Brain microvascular endothelial cell (primary cell): ENCODE measurements around the gene DNAJB1.

Source experiments
- DNase-seq: peaks from one replicate; pipeline ENCODE4 v3.0.0-alpha.2; 2020
- H3K27ac ChIP-seq: fragments of 250-450 bp; sonication (Bioruptor Pico); 2 replicates; pipeline ENCODE4 v1.5.1; 2020; ENCODE audit warnings: mild to moderate bottlenecking, moderate library complexity
- H3K27me3 ChIP-seq: fragments of 250-450 bp; sonication (Bioruptor Pico); replicated peaks from 2 replicates; pipeline ENCODE4 v1.5.1; 2020; ENCODE audit warnings: mild to moderate bottlenecking
- H3K36me3 ChIP-seq: fragments of 250-450 bp; sonication (Bioruptor Pico); replicated peaks from 2 replicates; pipeline ENCODE4 v1.5.1; 2020; ENCODE audit warnings: mild to moderate bottlenecking
- H3K4me3 ChIP-seq: 2 replicates; pipeline ENCODE4 v1.5.1; 2011; ENCODE audit warnings: low read depth, mild to moderate bottlenecking, control low read depth, low read length, moderate library complexity
- CTCF ChIP-seq: IDR thresholded peaks from 2 replicates; pipeline ENCODE4 v1.5.1; 2011; ENCODE audit warnings: low read depth, mild to moderate bottlenecking, moderate library complexity, low read length, control low read depth, inconsistent platforms; ENCODE audit errors: missing control alignments
- in situ Hi-C: cut with HindIII; loops from 2 replicates; pipeline ENCODE4 v1.10.0; 2017; ENCODE audit warnings: low sequenced_read_pairs, low pct_ligation_motif_present

Gene DNAJB1

GRCh38 chr19:14476327-14476672 is 41.9 kb downstream of the DNAJB1 start:
- Histone ChIP-seq H3K4me3 (no peak overlapping the region), H3K36me3 (peaks cover 27% of the 10 kb centered on the region), H3K27ac (no peak overlapping the region), H3K27me3 (no peaks in the 10 kb centered on the region)
- no peak for DNase-seq
- in situ Hi-C loops, result no loop called here
- TF ChIP-seq CTCF, result no peak

GRCh38 chr19:14475251-14476073 is 42.7 kb downstream of the DNAJB1 start, which contains the start of gene PTGER1:
Gene PTGER1, minus strand, starts transcription at chr19:14475354. Its CDS starts 1,034 bp downstream, at chr19:14474320.
- DNase-seq, result no peak
- in situ Hi-C loops, result no loop called here
- Histone ChIP-seq H3K27me3 (no peaks in the 10 kb centered on the region), H3K4me3 (no peak within 1 kb of the TSS), H3K36me3 (peaks cover 30% of the 10 kb centered on the region), H3K27ac (no peak within 1 kb of the TSS)
- TF ChIP-seq CTCF, result peak; percentile 53

GRCh38 chr19:14474827-14475226 is 43.4 kb downstream of the DNAJB1 start:
- no peak overlapping the region for H3K4me3 ChIP-seq
- H3K27ac ChIP-seq, result no peak overlapping the region
- DNase-seq, result no peak
- peaks cover 30% of the 10 kb centered on the region for H3K36me3 ChIP-seq
- no peak for TF ChIP-seq CTCF
- H3K27me3 ChIP-seq, result no peaks in the 10 kb centered on the region
- in situ Hi-C loops, result no loop called here

GRCh38 chr19:14473978-14474578 is 44.1 kb downstream of the DNAJB1 start:
- in situ Hi-C loops, result no loop called here
- TF ChIP-seq CTCF, result no peak
- H3K36me3 ChIP-seq, result peaks cover 32% of the 10 kb centered on the region

GRCh38 chr19:14473073-14473977 is 44.9 kb downstream of the DNAJB1 start:
- H3K36me3 ChIP-seq, result peaks cover 30% of the 10 kb centered on the region
- no peaks in the 10 kb centered on the region for H3K27me3 ChIP-seq
- no peak for TF ChIP-seq CTCF
- no peak overlapping the region for H3K4me3 ChIP-seq
- no peak overlapping the region for H3K27ac ChIP-seq
- no peak for DNase-seq
- in situ Hi-C loops, result no loop called here

More at GRCh38 chr19:14473978-14474578, 44.1 kb downstream of the DNAJB1 start:
- no peak for DNase-seq
- Histone ChIP-seq H3K27ac (no peak overlapping the region), H3K27me3 (no peaks in the 10 kb centered on the region), H3K4me3 (no peak overlapping the region)
